H9 (cell line): ENCODE measurements around the gene SCFD2. TPM values are rescaled to one million over a fixed set of nuclear protein-coding genes. Genes with fewer than 3 reads are reported as not detected.

ENCODE experiments used
- DNase-seq: peaks from one replicate; pipeline ENCODE4 v3.0.0-alpha.2; 2017
- H2AFZ ChIP-seq: one replicate; pipeline ENCODE4 v1.6.1; 2013; ENCODE audit warnings: mild to moderate bottlenecking, low read length, control low read depth, moderate library complexity
- H2AK5ac ChIP-seq: 2 replicates; pipeline ENCODE4 v1.6.1; 2013; ENCODE audit warnings: low read length, control low read depth, mixed read lengths; ENCODE audit not compliant: insufficient read length
- H2BK120ac ChIP-seq: one replicate; pipeline ENCODE4 v1.6.1; 2013; ENCODE audit warnings: low read depth, mild to moderate bottlenecking, low read length, control low read depth, inconsistent platforms; ENCODE audit not compliant: poor library complexity, severe bottlenecking
- H2BK12ac ChIP-seq: 2 replicates; pipeline ENCODE4 v1.6.1; 2013; ENCODE audit warnings: low read length, control low read depth, mixed read lengths, low read depth; ENCODE audit not compliant: insufficient read length
- H2BK15ac ChIP-seq: 2 replicates; pipeline ENCODE4 v1.6.1; 2013; ENCODE audit warnings: low read depth, low read length, control low read depth
- H2BK20ac ChIP-seq: one replicate; pipeline ENCODE4 v1.6.1; 2013; ENCODE audit warnings: low read depth, mild to moderate bottlenecking, low read length, control low read depth, inconsistent platforms; ENCODE audit not compliant: poor library complexity, severe bottlenecking
- H2BK5ac ChIP-seq: 2 replicates; pipeline ENCODE4 v1.6.1; 2013; ENCODE audit warnings: low read length, control low read depth, mixed read lengths; ENCODE audit not compliant: insufficient read length
- H3K14ac ChIP-seq: 2 replicates; pipeline ENCODE4 v1.6.1; 2013; ENCODE audit warnings: low read length, control low read depth; ENCODE audit not compliant: insufficient read depth
- H3K18ac ChIP-seq: 2 replicates; pipeline ENCODE4 v1.6.1; 2013; ENCODE audit warnings: low read depth, mild to moderate bottlenecking, mixed read lengths, low read length, control low read depth; ENCODE audit not compliant: insufficient read length
- H3K23ac ChIP-seq: 2 replicates; pipeline ENCODE4 v1.6.1; 2013; ENCODE audit warnings: low read length, control low read depth, mixed read lengths, low read depth; ENCODE audit not compliant: insufficient read length
- H3K23me2 ChIP-seq: 2 replicates; pipeline ENCODE4 v1.6.1; 2013; ENCODE audit warnings: low read depth, mild to moderate bottlenecking, mixed read lengths, low read length, control low read depth; ENCODE audit not compliant: insufficient read length, poor library complexity, severe bottlenecking
- H3K27ac ChIP-seq: 2 replicates; pipeline ENCODE4 v1.5.1; 2013; ENCODE audit warnings: low read length, control low read depth, mixed read lengths, low read depth; ENCODE audit not compliant: insufficient read length
- H3K27me3 ChIP-seq: 2 replicates; pipeline ENCODE4 v1.6.1; 2013; ENCODE audit warnings: low read length, control low read depth, inconsistent platforms; ENCODE audit not compliant: insufficient read depth
- H3K4ac ChIP-seq: 2 replicates; pipeline ENCODE4 v1.6.1; 2013; ENCODE audit warnings: low read depth, mild to moderate bottlenecking, control low read depth, inconsistent platforms, low read length, moderate library complexity
- H3K4me1 ChIP-seq: 2 replicates; pipeline ENCODE4 v1.6.1; 2013; ENCODE audit warnings: low read length, control low read depth, inconsistent platforms; ENCODE audit not compliant: insufficient read depth
- H3K4me2 ChIP-seq: 2 replicates; pipeline ENCODE4 v1.6.1; 2013; ENCODE audit warnings: low read length, control low read depth, mixed read lengths; ENCODE audit not compliant: insufficient read length, insufficient read depth
- H3K56ac ChIP-seq: 2 replicates; pipeline ENCODE4 v1.6.1; 2013; ENCODE audit warnings: low read depth, mild to moderate bottlenecking, mixed read lengths, low read length, control low read depth; ENCODE audit not compliant: insufficient read length
- H3K79me1 ChIP-seq: 2 replicates; pipeline ENCODE4 v1.6.1; 2013; ENCODE audit warnings: low read depth, mild to moderate bottlenecking, moderate library complexity, low read length, control low read depth, inconsistent platforms; ENCODE audit not compliant: insufficient read depth, poor library complexity, severe bottlenecking
- H3K79me2 ChIP-seq: 2 replicates; pipeline ENCODE4 v1.6.1; 2013; ENCODE audit warnings: low read length, control low read depth, inconsistent platforms; ENCODE audit not compliant: insufficient read depth
- H3K9ac ChIP-seq: 2 replicates; pipeline ENCODE4 v1.6.1; 2013; ENCODE audit warnings: low read length, control low read depth, mixed read lengths; ENCODE audit not compliant: insufficient read length; ENCODE audit errors: extremely low read depth
- H3K9me3 ChIP-seq: one replicate; pipeline ENCODE4 v1.6.1; 2013; ENCODE audit warnings: low read depth, low read length, inconsistent platforms; ENCODE audit not compliant: control insufficient read depth
- H3T11ph ChIP-seq: one replicate; pipeline ENCODE4 v1.6.1; 2013; ENCODE audit warnings: mild to moderate bottlenecking, low read length, control low read depth, inconsistent platforms
- H4K20me1 ChIP-seq: one replicate; pipeline ENCODE4 v1.6.1; 2013; ENCODE audit not compliant: control insufficient read depth, insufficient read length, insufficient read depth
- H4K5ac ChIP-seq: 2 replicates; pipeline ENCODE4 v1.6.1; 2013; ENCODE audit warnings: low read depth, mild to moderate bottlenecking, mixed read lengths, low read length, control low read depth; ENCODE audit not compliant: insufficient read length
- H4K8ac ChIP-seq: replicated peaks from 2 replicates; pipeline ENCODE4 v1.6.1; 2013; ENCODE audit warnings: low read length, control low read depth, mixed read lengths, low read depth; ENCODE audit not compliant: insufficient read length
- H4K91ac ChIP-seq: 2 replicates; pipeline ENCODE4 v1.6.1; 2013; ENCODE audit warnings: low read depth, mild to moderate bottlenecking, moderate library complexity, mixed read lengths, low read length, control low read depth; ENCODE audit not compliant: insufficient read length
- H3K27ac Mint-ChIP-seq, 3 experiments: 2 replicates in 2 of 3; 3 replicates in 1 of 3; pipeline ENCODE4 v1.8.0; 2020 to 2021; ENCODE audit warnings: mixed read lengths in 3 of 3, mild to moderate bottlenecking in 1 of 3, moderate library complexity in 1 of 3
- H3K27me3 Mint-ChIP-seq: 2 replicates; pipeline ENCODE4 v1.8.0; 2021; ENCODE audit warnings: low read depth, mild to moderate bottlenecking, moderate library complexity, mixed read lengths
- H3K36me3 Mint-ChIP-seq, 3 experiments: 2 replicates in 2 of 3; 3 replicates in 1 of 3; pipeline ENCODE4 v1.8.0; 2020 to 2021; ENCODE audit warnings: low read depth in 3 of 3, mixed read lengths in 3 of 3; ENCODE audit not compliant: insufficient read depth in 1 of 3
- H3K4me1 Mint-ChIP-seq, 2 experiments: 2 replicates each; pipeline ENCODE4 v1.8.0; 2020; ENCODE audit warnings: mixed read lengths in 2 of 2
- H3K4me3 Mint-ChIP-seq, 2 experiments: 2 replicates in 1 of 2; 3 replicates in 1 of 2; pipeline ENCODE4 v1.8.0; 2020 to 2021; ENCODE audit warnings: mild to moderate bottlenecking in 2 of 2, mixed read lengths in 2 of 2, moderate library complexity in 1 of 2
- H3K9me3 Mint-ChIP-seq, 2 experiments: 2 replicates in 1 of 2; 3 replicates in 1 of 2; pipeline ENCODE4 v1.8.0; 2020; ENCODE audit warnings: mild to moderate bottlenecking in 2 of 2, mixed read lengths in 2 of 2, moderate library complexity in 1 of 2
- WGBS: extraction: QIAGEN DNeasy Blood & Tissue Kit; methylation state at CpG from one replicate; pipeline ENCODE4 v1.1.7; 2013; ENCODE audit warnings: missing lambda C conversion rate, low lambda C conversion rate, mixed read lengths; ENCODE audit not compliant: insufficient read length; ENCODE audit errors: extremely low coverage; 5-methylcytosine and 5-hydroxymethylcytosine counted together
- total RNA-seq: library from RNA; stranded (reverse); gene quantifications from 2 replicates; pipeline ENCODE4 v1.2.1, GENCODE V29; 2021
- TF ChIP-seq, protein P1 (sequence below): fragments of 200-600 bp; sonication (generic); conservative IDR thresholded peaks from 3 replicates; pipeline ENCODE4 v1.8.0; 2021; ENCODE audit warnings: antibody characterized with exemption, mild to moderate bottlenecking

The SCFD2 gene
- total RNA-seq, 1 experiment from 2014 or later, result 10.1 TPM

DNA sequence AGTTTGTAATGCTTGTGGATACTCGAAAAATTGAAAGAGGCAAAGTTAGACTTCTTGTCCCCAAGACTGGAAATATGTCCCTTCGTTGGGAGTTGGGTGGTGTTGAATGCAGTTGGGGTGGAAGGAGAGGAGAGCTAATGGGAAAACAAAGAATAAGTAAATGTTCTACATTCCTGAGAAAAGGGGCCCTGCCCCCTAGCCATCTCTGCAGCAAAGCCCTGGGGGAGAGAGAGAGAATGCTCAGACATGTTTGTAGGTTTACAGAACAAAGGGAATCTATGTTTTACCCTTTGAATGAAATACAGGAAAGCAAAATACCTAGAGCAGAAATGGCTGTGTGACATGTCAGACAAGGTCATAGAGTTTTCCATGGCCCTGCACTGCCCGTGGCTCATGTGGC is 415.6 kb downstream of the SCFD2 start:
- Mint-ChIP-seq H3K4me3 (no peak overlapping the region), H3K4me1 (peaks cover 34 to 35% of the 10 kb centered on the region in 2 experiments), H3K9me3 (no peaks in the 10 kb centered on the region), H3K36me3 (no peaks in the 10 kb centered on the region), H3K27me3 (no peaks in the 10 kb centered on the region), H3K27ac (peak overlapping the region in 2 of 3 experiments; percentile 12 to 29; a peak in 1 of 7 replicates)
- H2BK12ac ChIP-seq, result no peak overlapping the region
- no peak overlapping the region for H2AK5ac ChIP-seq
- no peak overlapping the region for H3K4me2 ChIP-seq
- no peak overlapping the region for H4K91ac ChIP-seq
- H2AFZ ChIP-seq, result no peak overlapping the region
- H3K4ac ChIP-seq, result no peak overlapping the region
- H3K27ac ChIP-seq, result no peak overlapping the region
- no peaks in the 10 kb centered on the region for H3K27me3 ChIP-seq
- H3K14ac ChIP-seq, result no peak overlapping the region
- H3T11ph ChIP-seq, result no peak overlapping the region
- H3K79me1 ChIP-seq, result no peaks in the 10 kb centered on the region
- no peaks in the 10 kb centered on the region for H3K23me2 ChIP-seq
- H3K9me3 ChIP-seq, result no peaks in the 10 kb centered on the region
- no peak overlapping the region for H3K56ac ChIP-seq
- DNase-seq, result no peak
- WGBS, result no CpG with 5 or more reads among the region's 3 CpGs
- no peak overlapping the region for H2BK15ac ChIP-seq
- H3K18ac ChIP-seq, result no peak overlapping the region
- no peak overlapping the region for H2BK20ac ChIP-seq
- H3K9ac ChIP-seq, result no peak overlapping the region
- TF ChIP-seq, protein P1, sequence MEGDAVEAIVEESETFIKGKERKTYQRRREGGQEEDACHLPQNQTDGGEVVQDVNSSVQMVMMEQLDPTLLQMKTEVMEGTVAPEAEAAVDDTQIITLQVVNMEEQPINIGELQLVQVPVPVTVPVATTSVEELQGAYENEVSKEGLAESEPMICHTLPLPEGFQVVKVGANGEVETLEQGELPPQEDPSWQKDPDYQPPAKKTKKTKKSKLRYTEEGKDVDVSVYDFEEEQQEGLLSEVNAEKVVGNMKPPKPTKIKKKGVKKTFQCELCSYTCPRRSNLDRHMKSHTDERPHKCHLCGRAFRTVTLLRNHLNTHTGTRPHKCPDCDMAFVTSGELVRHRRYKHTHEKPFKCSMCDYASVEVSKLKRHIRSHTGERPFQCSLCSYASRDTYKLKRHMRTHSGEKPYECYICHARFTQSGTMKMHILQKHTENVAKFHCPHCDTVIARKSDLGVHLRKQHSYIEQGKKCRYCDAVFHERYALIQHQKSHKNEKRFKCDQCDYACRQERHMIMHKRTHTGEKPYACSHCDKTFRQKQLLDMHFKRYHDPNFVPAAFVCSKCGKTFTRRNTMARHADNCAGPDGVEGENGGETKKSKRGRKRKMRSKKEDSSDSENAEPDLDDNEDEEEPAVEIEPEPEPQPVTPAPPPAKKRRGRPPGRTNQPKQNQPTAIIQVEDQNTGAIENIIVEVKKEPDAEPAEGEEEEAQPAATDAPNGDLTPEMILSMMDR, result no peak
- H2BK5ac ChIP-seq, result no peak overlapping the region
- H4K5ac ChIP-seq, result no peak overlapping the region
- no peak overlapping the region for H4K8ac ChIP-seq
- H3K79me2 ChIP-seq, result no peaks in the 10 kb centered on the region
- no peaks in the 10 kb centered on the region for H4K20me1 ChIP-seq
- H3K4me1 ChIP-seq, result peaks cover 5% of the 10 kb centered on the region; the same call in 1 of the 2 replicates
- no peak overlapping the region for H3K23ac ChIP-seq
- no peak overlapping the region for H2BK120ac ChIP-seq
